IMR-90 (cell line): Measurements from ENCODE around the gene DPF1. TPM values are rescaled to one million over a fixed set of nuclear protein-coding genes. Genes with fewer than 3 reads are reported as not detected.

Source experiments
- ATAC-seq: fragments of 200-7000 bp; cut with Tn5 transposase; 2 replicates; pipeline ENCODE4 v1.9.1; 2020; ENCODE audit warnings: low read depth, mild to moderate bottlenecking, moderate library complexity
- BruUV-seq: library from RNA; stranded (reverse); fragments of 400-500 nt; replicated peaks from 2 replicates; lab custom pipeline; 2021; lab: Mats Ljungman, UMichigan
- CTCF ChIA-PET: fragments of 300-600 bp; formaldehyde crosslinking; extraction: SDS; loops from one replicate; lab custom pipeline; 2021; ENCODE audit warnings: antibody characterized with exemption; lab: Yijun Ruan, JAX
- POLR2A ChIA-PET: fragments of 300-600 bp; sonication (Branson Sonifier 250); formaldehyde crosslinking; loops from one replicate; lab custom pipeline; 2022; ENCODE audit warnings: antibody characterized with exemption; ENCODE audit not compliant: unreplicated experiment; lab: Charles Lee
- DNase-seq: peaks from one replicate; pipeline ENCODE4 v3.0.0; 2013
- H2AFZ ChIP-seq: replicated peaks from 2 replicates; pipeline ENCODE3; 2013; ENCODE audit warnings: low read length, mild to moderate bottlenecking; ENCODE audit not compliant: poor library complexity
- H2AK5ac ChIP-seq: 2 replicates; pipeline ENCODE4 v1.6.1; 2013; ENCODE audit warnings: low read depth, low read length, inconsistent platforms
- H2AK9ac ChIP-seq: replicated peaks from 2 replicates; pipeline ENCODE3; 2013; ENCODE audit warnings: mild to moderate bottlenecking, low read depth, low read length, moderate library complexity; ENCODE audit not compliant: poor library complexity
- H2BK120ac ChIP-seq: 2 replicates; pipeline ENCODE4 v1.6.1; 2013; ENCODE audit warnings: low read depth, low read length, inconsistent platforms
- H2BK15ac ChIP-seq: 3 replicates; pipeline ENCODE4 v1.6.1; 2013; ENCODE audit warnings: low read depth, low read length, inconsistent platforms
- H2BK20ac ChIP-seq: 2 replicates; pipeline ENCODE4 v1.6.1; 2013; ENCODE audit warnings: low read depth, mild to moderate bottlenecking, inconsistent platforms, low read length, moderate library complexity
- H2BK5ac ChIP-seq: 2 replicates; pipeline ENCODE4 v1.6.1; 2013; ENCODE audit warnings: mild to moderate bottlenecking, low read depth, low read length, inconsistent platforms; ENCODE audit not compliant: poor library complexity, severe bottlenecking
- H3K14ac ChIP-seq: replicated peaks from 2 replicates; pipeline ENCODE4 v1.6.1; 2013; ENCODE audit warnings: low read depth, low read length, inconsistent platforms
- H3K18ac ChIP-seq: 2 replicates; pipeline ENCODE4 v1.6.1; 2013; ENCODE audit warnings: low read depth, low read length, control low read depth
- H3K23ac ChIP-seq: 2 replicates; pipeline ENCODE4 v1.6.1; 2013; ENCODE audit warnings: low read depth, low read length, inconsistent platforms
- H3K27ac ChIP-seq: 2 replicates; pipeline ENCODE4 v1.5.1; 2013; ENCODE audit warnings: mild to moderate bottlenecking, control low read depth, low read length; ENCODE audit not compliant: insufficient read depth
- H3K27me3 ChIP-seq: 2 replicates; pipeline ENCODE4 v1.6.1; 2013; ENCODE audit warnings: low read length; ENCODE audit not compliant: control insufficient read depth, insufficient read depth
- H3K36me3 ChIP-seq: 2 replicates; pipeline ENCODE4 v1.6.1; 2013; ENCODE audit warnings: low read length, mixed read lengths; ENCODE audit not compliant: control insufficient read depth, insufficient read depth
- H3K4ac ChIP-seq: 2 replicates; pipeline ENCODE4 v1.6.1; 2013; ENCODE audit warnings: low read depth, low read length, inconsistent platforms
- H3K4me1 ChIP-seq: 2 replicates; pipeline ENCODE4 v1.6.1; 2013; ENCODE audit warnings: low read length, mixed read lengths; ENCODE audit not compliant: control insufficient read depth, insufficient read depth
- H3K4me2 ChIP-seq: 2 replicates; pipeline ENCODE4 v1.6.1; 2013; ENCODE audit warnings: low read depth, mild to moderate bottlenecking, control low read depth, low read length, moderate library complexity
- H3K4me3 ChIP-seq: 2 replicates; pipeline ENCODE4 v1.5.1; 2013; ENCODE audit warnings: low read depth, mild to moderate bottlenecking, control low read depth, low read length, moderate library complexity; ENCODE audit not compliant: insufficient read depth
- H3K56ac ChIP-seq: 2 replicates; pipeline ENCODE4 v1.6.1; 2013; ENCODE audit warnings: low read length, inconsistent platforms; ENCODE audit not compliant: insufficient read depth; ENCODE audit errors: extremely low read depth
- H3K79me1 ChIP-seq, 2 experiments: 2 replicates each; pipeline ENCODE4 v1.6.1; 2013; ENCODE audit warnings: low read length in 2 of 2, inconsistent platforms in 1 of 2, low read depth in 1 of 2
- H3K9ac ChIP-seq: 2 replicates; pipeline ENCODE4 v1.6.1; 2013; ENCODE audit warnings: low read depth, low read length, control low read depth
- H3K9me1 ChIP-seq: 2 replicates; pipeline ENCODE4 v1.6.1; 2013; ENCODE audit warnings: low read length, inconsistent platforms; ENCODE audit not compliant: insufficient read depth
- H3K9me3 ChIP-seq: 2 replicates; pipeline ENCODE4 v1.6.1; 2013; ENCODE audit warnings: low read length; ENCODE audit not compliant: control insufficient read depth, insufficient read depth
- H4K20me1 ChIP-seq: 2 replicates; pipeline ENCODE4 v1.6.1; 2013; ENCODE audit warnings: low read length, inconsistent platforms; ENCODE audit not compliant: insufficient read depth
- H4K5ac ChIP-seq: 2 replicates; pipeline ENCODE4 v1.6.1; 2013; ENCODE audit warnings: mild to moderate bottlenecking, low read depth, low read length, control low read depth
- H4K8ac ChIP-seq, 2 experiments: 2 replicates each; pipeline ENCODE4 v1.6.1; 2013; ENCODE audit warnings: low read depth in 2 of 2, low read length in 2 of 2, control low read depth in 1 of 2, inconsistent platforms in 1 of 2
- H4K91ac ChIP-seq: 2 replicates; pipeline ENCODE4 v1.6.1; 2013; ENCODE audit warnings: low read depth, low read length, inconsistent platforms; ENCODE audit not compliant: insufficient read depth
- BHLHE40 ChIP-seq: fragments of 150-350 bp; IDR thresholded peaks from 2 replicates; pipeline ENCODE4 v1.6.1; 2016; ENCODE audit warnings: mild to moderate bottlenecking, low read depth, low read length
- CEBPB ChIP-seq: IDR thresholded peaks from 2 replicates; pipeline ENCODE4 v1.6.1; 2012; ENCODE audit warnings: low read depth, low read length, improper control_type of control experiment
- CHD1 ChIP-seq: IDR thresholded peaks from 2 replicates; pipeline ENCODE4 v1.6.1; 2012; ENCODE audit warnings: low read depth, low read length, improper control_type of control experiment
- CTCF ChIP-seq: conservative IDR thresholded peaks from 2 replicates; pipeline ENCODE4 v1.5.1; 2012; ENCODE audit warnings: mild to moderate bottlenecking, low read depth, low read length, improper control_type of control experiment
- ELK1 ChIP-seq: fragments of 150-350 bp; IDR thresholded peaks from 2 replicates; pipeline ENCODE4 v1.6.1; 2016; ENCODE audit warnings: low read depth, mild to moderate bottlenecking, low read length, moderate library complexity, borderline replicate concordance
- FOS ChIP-seq: fragments of 150-350 bp; IDR thresholded peaks from 2 replicates; pipeline ENCODE4 v1.6.1; 2016; ENCODE audit warnings: low read depth, low read length
- MAFK ChIP-seq: IDR thresholded peaks from 2 replicates; pipeline ENCODE4 v1.6.1; 2012; ENCODE audit warnings: low read depth, low read length, improper control_type of control experiment
- MAZ ChIP-seq: IDR thresholded peaks from 2 replicates; pipeline ENCODE4 v1.6.1; 2012; ENCODE audit warnings: low read depth, mild to moderate bottlenecking, low read length, improper control_type of control experiment, moderate library complexity, borderline replicate concordance
- MXI1 ChIP-seq: IDR thresholded peaks from 2 replicates; pipeline ENCODE4 v1.6.1; 2012; ENCODE audit warnings: low read depth, mild to moderate bottlenecking, low read length, moderate library complexity, borderline replicate concordance
- NFE2L2 ChIP-seq: fragments of 150-350 bp; IDR thresholded peaks from 2 replicates; pipeline ENCODE4 v1.6.1; 2016; ENCODE audit warnings: low read depth, mild to moderate bottlenecking, low read length
- POLR2A ChIP-seq: IDR thresholded peaks from 2 replicates; pipeline ENCODE4 v1.6.1; 2012; ENCODE audit warnings: mild to moderate bottlenecking, low read depth, low read length
- RAD21 ChIP-seq: IDR thresholded peaks from 2 replicates; pipeline ENCODE4 v1.6.1; 2012; ENCODE audit warnings: low read length, improper control_type of control experiment
- RCOR1 ChIP-seq: IDR thresholded peaks from 2 replicates; pipeline ENCODE4 v1.6.1; 2012; ENCODE audit warnings: mild to moderate bottlenecking, low read length, improper control_type of control experiment; ENCODE audit not compliant: insufficient replicate concordance
- RFX5 ChIP-seq: IDR thresholded peaks from 2 replicates; pipeline ENCODE4 v1.8.0; 2012; ENCODE audit warnings: low read depth, mild to moderate bottlenecking, low read length, moderate library complexity
- SMC3 ChIP-seq: fragments of 150-350 bp; IDR thresholded peaks from 2 replicates; pipeline ENCODE4 v1.6.1; 2016; ENCODE audit warnings: low read depth, mild to moderate bottlenecking, antibody characterized with exemption, low read length, moderate library complexity
- USF2 ChIP-seq: fragments of 150-350 bp; IDR thresholded peaks from 2 replicates; pipeline ENCODE4 v1.6.1; 2017; ENCODE audit warnings: mild to moderate bottlenecking, antibody characterized with exemption, low read length, low read depth
- WGBS, 2 experiments: methylation state at CpG; one replicate each; pipeline versions ENCODE4 v1.1.5 to v1.1.7; 2013; ENCODE audit warnings: missing lambda C conversion rate in 2 of 2; ENCODE audit not compliant: insufficient read length in 1 of 2; ENCODE audit errors: extremely low coverage in 2 of 2; 5-methylcytosine and 5-hydroxymethylcytosine counted together
- dilution Hi-C: fragments of 300-500 bp; cut with HindIII; formaldehyde crosslinking; loops from one replicate; pipeline ENCODE4 v1.14.3; 2018; ENCODE audit warnings: low sequenced_read_pairs; ENCODE audit not compliant: unreplicated experiment
- in situ Hi-C: fragments of 300-500 bp; cut with MboI; formaldehyde crosslinking; loops from 3 replicates; pipeline ENCODE4 v1.14.3; 2019; ENCODE audit warnings: low sequenced_read_pairs, inconsistent platforms, mixed read lengths
- intact Hi-C: fragments of 100-400 bp; cut with micrococcal nuclease; formaldehyde crosslinking; loops from 2 replicates; pipeline ENCODE4 v1.10.0; 2022
- polyA plus RNA-seq, 3 experiments: library from polyadenylated mRNA; depleted of rRNA; stranded (reverse); fragments of >200 nt; gene quantifications; 2 replicates each; pipeline ENCODE4 v1.2.3, GENCODE V29; 2012; ENCODE audit warnings: low replicate concordance in 1 of 3
- total RNA-seq: library from RNA; depleted of rRNA; stranded (reverse); fragments of >200 nt; gene quantifications from 2 replicates; pipeline ENCODE4 v1.2.3, GENCODE V29; 2012

The DPF1 gene
- total and polyA plus RNA-seq, 2 of the 4 experiments (the other 2 are of a cell fraction): 3.2 to 5.5 TPM

GRCh38 chr19:38204096-38204495 lies 19.9 kb downstream of the DPF1 start:
- Histone ChIP-seq H3K9me3 (no peaks in the 10 kb centered on the region), H4K5ac (no peak overlapping the region), H3K4me3 (no peak overlapping the region), H3K23ac (no peak overlapping the region), H3K9me1 (no peaks in the 10 kb centered on the region), H3K56ac (no peak overlapping the region), H3K27me3 (no peaks in the 10 kb centered on the region), H3K79me1 (no peaks in the 10 kb centered on the region), H3K4ac (no peak overlapping the region), H2BK5ac (no peak overlapping the region), H2AFZ (no peak overlapping the region), H2BK15ac (no peak overlapping the region), H4K91ac (no peak overlapping the region), H4K8ac (no peak overlapping the region), H3K4me1 (no peaks in the 10 kb centered on the region; the same call in 1 of the 2 replicates), H3K36me3 (peaks cover 19% of the 10 kb centered on the region), H2BK20ac (no peak overlapping the region), H2BK120ac (no peak overlapping the region), H3K27ac (no peak overlapping the region), H3K9ac (no peak overlapping the region), H3K4me2 (no peak overlapping the region), H2AK9ac (no peak overlapping the region), H4K20me1 (peaks cover 2% of the 10 kb centered on the region; the same call in 1 of the 2 replicates), H3K18ac (no peak overlapping the region), H3K14ac (no peak overlapping the region), H2AK5ac (no peak overlapping the region)
- in situ Hi-C loops (no loop called here), intact Hi-C loops (no loop called here), dilution Hi-C loops (no loop called here)
- CTCF ChIA-PET: no interaction called here
- TF ChIP-seq POLR2A (no peak), MAFK (no peak), BHLHE40 (no peak), CEBPB (no peak), MXI1 (no peak), RCOR1 (no peak), USF2 (no peak), SMC3 (no peak), RFX5 (no peak), NFE2L2 (no peak), MAZ (no peak), FOS (no peak), RAD21 (no peak), ELK1 (no peak), CTCF (no peak), CHD1 (no peak)
- DNase-seq (no peak), ATAC-seq (no peak)
- POLR2A ChIA-PET: no interaction called here
- 80% methylated on average over 1 of the region's 8 CpGs; no CpG with 5 or more reads in 1 of the 2 experiments for WGBS, 2 experiments
- no TSS peak for BruUV-seq
